ENCODE results near the gene BORCS5.

DNA sequence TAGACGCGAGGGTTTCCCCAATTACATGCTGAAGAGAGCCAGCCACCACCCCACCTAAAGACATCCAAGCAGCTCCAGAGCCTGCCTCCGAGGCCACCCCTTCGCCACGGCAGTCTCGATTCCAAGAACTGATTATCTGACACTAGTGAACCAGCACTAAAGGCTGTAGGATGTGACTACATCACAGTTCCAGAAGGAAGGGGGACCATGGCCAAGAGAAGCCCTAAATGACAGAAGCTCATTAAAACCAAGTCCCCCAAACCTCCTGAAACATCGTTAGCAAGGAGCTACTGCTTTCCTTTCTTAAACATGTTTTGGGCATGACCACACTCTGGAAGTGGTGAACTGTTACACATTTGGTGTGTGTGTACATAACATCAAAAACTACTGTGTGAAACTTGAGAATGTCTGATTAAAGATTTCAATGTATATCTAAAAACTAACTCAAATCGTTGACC, 117.6 kb downstream of the BORCS5 start:
- TF ChIP-seq, protein P1, sequence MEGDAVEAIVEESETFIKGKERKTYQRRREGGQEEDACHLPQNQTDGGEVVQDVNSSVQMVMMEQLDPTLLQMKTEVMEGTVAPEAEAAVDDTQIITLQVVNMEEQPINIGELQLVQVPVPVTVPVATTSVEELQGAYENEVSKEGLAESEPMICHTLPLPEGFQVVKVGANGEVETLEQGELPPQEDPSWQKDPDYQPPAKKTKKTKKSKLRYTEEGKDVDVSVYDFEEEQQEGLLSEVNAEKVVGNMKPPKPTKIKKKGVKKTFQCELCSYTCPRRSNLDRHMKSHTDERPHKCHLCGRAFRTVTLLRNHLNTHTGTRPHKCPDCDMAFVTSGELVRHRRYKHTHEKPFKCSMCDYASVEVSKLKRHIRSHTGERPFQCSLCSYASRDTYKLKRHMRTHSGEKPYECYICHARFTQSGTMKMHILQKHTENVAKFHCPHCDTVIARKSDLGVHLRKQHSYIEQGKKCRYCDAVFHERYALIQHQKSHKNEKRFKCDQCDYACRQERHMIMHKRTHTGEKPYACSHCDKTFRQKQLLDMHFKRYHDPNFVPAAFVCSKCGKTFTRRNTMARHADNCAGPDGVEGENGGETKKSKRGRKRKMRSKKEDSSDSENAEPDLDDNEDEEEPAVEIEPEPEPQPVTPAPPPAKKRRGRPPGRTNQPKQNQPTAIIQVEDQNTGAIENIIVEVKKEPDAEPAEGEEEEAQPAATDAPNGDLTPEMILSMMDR (conservative IDR thresholded peaks at IDR 0.05; ENCODE audit: low read length): no peak
- no peak for TF ChIP-seq EZH2phosphoT487 (IDR thresholded peaks at IDR 0.05; ENCODE audit: borderline replicate concordance, low read depth, low read length)
